Body of pancreas (tissue), 4 donors: Measurements from ENCODE around the gene BCLAF3. TPM values are rescaled to one million over a fixed set of nuclear protein-coding genes. Genes with fewer than 3 reads are reported as not detected.

ENCODE experiments used
- ATAC-seq: fragments of 150-250 bp; one replicate; pipeline ENCODE4 v1.9.1; 2016
- DNase-seq, 4 donors: peaks; one replicate each; pipeline ENCODE4 v3.0.0-alpha.2; 2019
- H3K27ac ChIP-seq, 4 donors: fragments of 200-600 bp; sonication (generic); 1 replicate in 3 of 4; 2 replicates in 1 of 4; pipeline versions ENCODE4 v1.5.1 to v1.6.1; 2016 to 2019; ENCODE audit warnings: mild to moderate bottlenecking in 1 of 4, mixed read lengths in 1 of 4, moderate library complexity in 1 of 4
- H3K27me3 ChIP-seq, 2 donors: fragments of 200-600 bp; sonication (generic); one replicate each; pipeline ENCODE4 v1.6.0; 2016; ENCODE audit warnings: mild to moderate bottlenecking in 1 of 2
- H3K36me3 ChIP-seq, 2 donors: fragments of 200-600 bp; sonication (generic); replicated peaks in 1 of 2; 2 replicates each; pipeline ENCODE4 v1.5.1; 2016; ENCODE audit warnings: low read depth in 2 of 2; ENCODE audit not compliant: insufficient read depth in 1 of 2
- H3K4me1 ChIP-seq: fragments of 200-600 bp; sonication (generic); one replicate; pipeline ENCODE4 v1.6.0; 2016
- H3K4me3 ChIP-seq, 2 donors: fragments of 200-600 bp; sonication (generic); 1 replicate in 1 of 2; 2 replicates in 1 of 2; pipeline ENCODE4 v1.5.1; 2016 to 2019
- H3K9me3 ChIP-seq, 3 donors: fragments of 200-600 bp; sonication (generic); 1 replicate in 2 of 3; 2 replicates in 1 of 3; pipeline ENCODE4 v1.5.1; 2016
- CTCF ChIP-seq, 7 experiments: fragments of 450-650 bp in 4 of 7; fragments of 200-600 bp in 3 of 7; sonication (generic) in 3 of 7; IDR thresholded peaks; one replicate each; pipeline ENCODE4 v1.5.1; 2016 to 2019; ENCODE audit warnings: antibody characterized with exemption in 7 of 7
- POLR2A ChIP-seq, 3 donors: fragments of 450-650 bp; IDR thresholded peaks; one replicate each; pipeline ENCODE4 v1.6.1; 2016; ENCODE audit warnings: antibody characterized with exemption in 3 of 3, mild to moderate bottlenecking in 2 of 3
- WGBS, 2 donors: methylation state at CpG; one replicate each; pipeline ENCODE4 v1.1.5; 2017; 5-methylcytosine and 5-hydroxymethylcytosine counted together
- intact Hi-C: fragments of 100-400 bp; cut with DNase I; formaldehyde crosslinking; loops from one replicate; pipeline ENCODE4 v1.15.1; 2023
- total RNA-seq, 2 donors: library from RNA; depleted of rRNA; stranded (reverse); fragments of >200 nt; gene quantifications; one replicate each; pipeline ENCODE4 v1.1.0, GENCODE V29; 2016

BCLAF3 gene
- total RNA-seq, 2 donors from 2014 or later, result 8.0 to 8.9 TPM

GRCh38 chrX:20001588-20001987 lies 10.7 kb upstream of the BCLAF3 start:
- Histone ChIP-seq H3K4me1 (no peaks in the 10 kb centered on the region), H3K36me3 (no peaks in the 10 kb centered on the region), H3K27me3 (no peaks in the 10 kb centered on the region), H3K9me3 (no peaks in the 10 kb centered on the region), H3K27ac (no peak overlapping the region), H3K4me3 (no peak overlapping the region)
- intact Hi-C loops, result no loop called here
- no peak for DNase-seq
- TF ChIP-seq CTCF (IDR thresholded peaks at IDR 0.05), result no peak
- TF ChIP-seq POLR2A (IDR thresholded peaks at IDR 0.05), result no peak
- ATAC-seq, result no peak
- WGBS, 2 donors, result 20 to 59% methylated on average over 1 to 4 of the region's 4 CpGs

GRCh38 chrX:19991350-19991718 lies 473 bp upstream of the BCLAF3 start:
- H3K36me3 ChIP-seq, result no peaks in the 10 kb centered on the region
- DNase-seq, result no peak
- no peaks in the 10 kb centered on the region for H3K9me3 ChIP-seq
- WGBS, 2 donors, result 49 to 63% methylated on average over 5 to 6 of the region's 6 CpGs
- ATAC-seq, result no peak
- H3K27me3 ChIP-seq, result no peaks in the 10 kb centered on the region
- TF ChIP-seq CTCF (IDR thresholded peaks at IDR 0.05) (no peak), POLR2A (IDR thresholded peaks at IDR 0.05) (no peak)
- intact Hi-C loops, result no loop called here
- H3K4me1 ChIP-seq, result no peaks in the 10 kb centered on the region
- H3K4me3 ChIP-seq, result no peak overlapping the region
- H3K27ac ChIP-seq, result peak overlapping the region in 3 of 4 donors; percentile 25 to 80 (median 56)

GRCh38 chrX:19990151-19990555 lies 708 bp downstream of the BCLAF3 start:
- Histone ChIP-seq H3K9me3 (no peaks in the 10 kb centered on the region), H3K4me1 (no peaks in the 10 kb centered on the region), H3K27me3 (no peaks in the 10 kb centered on the region), H3K4me3 (peak overlapping the region; percentile 56 to 57), H3K36me3 (no peaks in the 10 kb centered on the region), H3K27ac (peak overlapping the region; percentile 56 to 80 (median 66))
- TF ChIP-seq POLR2A (IDR thresholded peaks at IDR 0.05) (no peak), CTCF (IDR thresholded peaks at IDR 0.05) (no peak)
- intact Hi-C loops, result no loop called here
- WGBS, 2 donors, result 0 to 1% methylated on average over 7 to 23 of the region's 25 CpGs
- DNase-seq (no peak), ATAC-seq (no peak)

GRCh38 chrX:19987856-19988255 lies 3.0 kb downstream of the BCLAF3 start:
- no peak for TF ChIP-seq POLR2A (IDR thresholded peaks at IDR 0.05)
- no peak for TF ChIP-seq CTCF (IDR thresholded peaks at IDR 0.05)
- intact Hi-C loops, result no loop called here

GRCh38 chrX:19986531-19986930 lies 4.3 kb downstream of the BCLAF3 start:
- Histone ChIP-seq H3K9me3 (no peaks in the 10 kb centered on the region), H3K27ac (no peak overlapping the region), H3K27me3 (no peaks in the 10 kb centered on the region), H3K4me3 (no peak overlapping the region), H3K36me3 (no peaks in the 10 kb centered on the region), H3K4me1 (no peaks in the 10 kb centered on the region)
- no peak for ATAC-seq
- 72 to 73% methylated on average over 3 of the region's 3 CpGs for WGBS, 2 donors
- no peak for TF ChIP-seq CTCF (IDR thresholded peaks at IDR 0.05)
- no peak for TF ChIP-seq POLR2A (IDR thresholded peaks at IDR 0.05)
- intact Hi-C loops, result no loop called here
- no peak for DNase-seq

More at GRCh38 chrX:19987856-19988255, 3.0 kb downstream of the BCLAF3 start:
- ATAC-seq, result no peak
- Histone ChIP-seq H3K27ac (no peak overlapping the region), H3K4me3 (no peak overlapping the region), H3K9me3 (no peaks in the 10 kb centered on the region), H3K36me3 (no peaks in the 10 kb centered on the region), H3K27me3 (no peaks in the 10 kb centered on the region), H3K4me1 (no peaks in the 10 kb centered on the region)
- 79 to 90% methylated on average over 5 of the region's 5 CpGs for WGBS, 2 donors
- no peak for DNase-seq
